DND-41 (cell line): Measurements from ENCODE around the gene PDIA4.

Source experiments
- ATAC-seq: fragments of 200-7000 bp; cut with Tn5 transposase; 3 replicates; pipeline ENCODE4 v1.9.1; 2021; ENCODE audit warnings: low read depth; ENCODE audit not compliant: insufficient read depth
- DNase-seq: peaks from one replicate; pipeline ENCODE4 v3.0.0-alpha.2; 2020
- H2AFZ ChIP-seq: 2 replicates; pipeline ENCODE4 v1.6.0; 2012; ENCODE audit warnings: low read depth, low read length
- H3K27ac ChIP-seq: 2 replicates; pipeline ENCODE4 v1.5.1; 2012; ENCODE audit warnings: low read length, inconsistent platforms
- H3K27me3 ChIP-seq: fragments of 200-600 bp; sonication (generic); 2 replicates; pipeline ENCODE4 v1.6.0; 2012; ENCODE audit warnings: low read length, mild to moderate bottlenecking, inconsistent platforms; ENCODE audit not compliant: insufficient read depth, poor library complexity
- H3K36me3 ChIP-seq: 2 replicates; pipeline ENCODE4 v1.5.1; 2012; ENCODE audit warnings: low read length, inconsistent platforms; ENCODE audit not compliant: insufficient read depth
- H3K4me1 ChIP-seq: 2 replicates; pipeline ENCODE4 v1.5.1; 2012; ENCODE audit warnings: mild to moderate bottlenecking, low read length; ENCODE audit not compliant: insufficient read depth
- H3K4me2 ChIP-seq: 2 replicates; pipeline ENCODE4 v1.6.0; 2012; ENCODE audit warnings: mild to moderate bottlenecking, moderate library complexity, low read length, inconsistent platforms; ENCODE audit not compliant: insufficient read depth
- H3K4me3 ChIP-seq, 2 experiments: fragments of 200-600 bp in 1 of 2; shearing (Covaris generic) in 1 of 2; 2 replicates each; pipeline ENCODE4 v1.5.1; 2012 to 2016; ENCODE audit warnings: inconsistent platforms in 2 of 2, low read length in 2 of 2, mild to moderate bottlenecking in 2 of 2, low read depth in 1 of 2, moderate library complexity in 1 of 2
- H3K79me2 ChIP-seq: 2 replicates; pipeline ENCODE4 v1.6.0; 2012; ENCODE audit warnings: low read length, inconsistent platforms; ENCODE audit not compliant: insufficient read depth
- H3K9ac ChIP-seq: 2 replicates; pipeline ENCODE4 v1.6.0; 2012; ENCODE audit warnings: low read depth, mild to moderate bottlenecking, inconsistent platforms, low read length, moderate library complexity
- H3K9me3 ChIP-seq: 2 replicates; pipeline ENCODE4 v1.5.1; 2012; ENCODE audit warnings: low read length, moderate library complexity, mild to moderate bottlenecking, inconsistent platforms; ENCODE audit not compliant: insufficient read depth, severe bottlenecking
- H4K20me1 ChIP-seq: 2 replicates; pipeline ENCODE4 v1.6.0; 2012; ENCODE audit warnings: low read length; ENCODE audit not compliant: insufficient read depth
- CTCF ChIP-seq: IDR thresholded peaks from 2 replicates; pipeline ENCODE4 v1.5.1; 2012; ENCODE audit warnings: borderline replicate concordance, low read length, moderate library complexity, mild to moderate bottlenecking; ENCODE audit not compliant: poor library complexity, severe bottlenecking; ENCODE audit errors: extremely low read depth
- EZH2 ChIP-seq: IDR thresholded peaks from 3 replicates; pipeline ENCODE4 v1.6.1; 2012; ENCODE audit warnings: borderline replicate concordance, low read depth, mild to moderate bottlenecking, moderate library complexity, low read length, inconsistent platforms; ENCODE audit not compliant: severe bottlenecking

The PDIA4 gene

GRCh38 chr7:149003018-149003417, 25.3 kb downstream of the PDIA4 start:
- H3K4me1 ChIP-seq: no peaks in the 10 kb centered on the region
- H3K4me2 ChIP-seq: no peak overlapping the region
- peaks cover 66% of the 10 kb centered on the region for H3K36me3 ChIP-seq
- no peak overlapping the region for H2AFZ ChIP-seq
- no peak overlapping the region for H3K27ac ChIP-seq
- peaks cover 40% of the 10 kb centered on the region; the same call in 1 of the 2 replicates for H4K20me1 ChIP-seq
- no peak for DNase-seq
- no peaks in the 10 kb centered on the region for H3K9me3 ChIP-seq
- no peak for ATAC-seq
- TF ChIP-seq CTCF (no peak), EZH2 (no peak)
- no peak overlapping the region for H3K4me3 ChIP-seq
- no peaks in the 10 kb centered on the region for H3K79me2 ChIP-seq
- no peak overlapping the region for H3K9ac ChIP-seq
- H3K27me3 ChIP-seq: no peaks in the 10 kb centered on the region

- no peak for ATAC-seq
- H3K27me3 ChIP-seq: no peaks in the 10 kb centered on the region
These were observed 25.7 kb downstream of the PDIA4 start for GRCh38 chr7:149002604-149003003.

GRCh38 chr7:149001427-149002068, 26.8 kb downstream of the PDIA4 start:
- H3K4me3 ChIP-seq: no peak overlapping the region
- peaks cover 51% of the 10 kb centered on the region for H3K36me3 ChIP-seq
- no peak overlapping the region for H3K4me2 ChIP-seq
- no peaks in the 10 kb centered on the region for H3K4me1 ChIP-seq
- H2AFZ ChIP-seq: no peak overlapping the region
- no peak overlapping the region for H3K27ac ChIP-seq
- no peak for ATAC-seq
- TF ChIP-seq EZH2 (no peak), CTCF (no peak)
- H3K9me3 ChIP-seq: no peaks in the 10 kb centered on the region
- no peak overlapping the region for H3K9ac ChIP-seq
- no peak for DNase-seq
- H3K27me3 ChIP-seq: no peaks in the 10 kb centered on the region
- H4K20me1 ChIP-seq: peaks cover 32% of the 10 kb centered on the region; the same call in 1 of the 2 replicates
- no peaks in the 10 kb centered on the region for H3K79me2 ChIP-seq

More at GRCh38 chr7:149002604-149003003, 25.7 kb downstream of the PDIA4 start:
- Histone ChIP-seq H3K9me3 (no peaks in the 10 kb centered on the region), H3K4me3 (no peak overlapping the region), H3K36me3 (peaks cover 62% of the 10 kb centered on the region), H3K4me1 (no peaks in the 10 kb centered on the region), H2AFZ (no peak overlapping the region), H4K20me1 (peaks cover 36% of the 10 kb centered on the region; the same call in 1 of the 2 replicates), H3K4me2 (no peak overlapping the region), H3K27ac (no peak overlapping the region), H3K79me2 (no peaks in the 10 kb centered on the region), H3K9ac (no peak overlapping the region)
- no peak for DNase-seq
- no peak for TF ChIP-seq CTCF
- TF ChIP-seq EZH2: no peak
